ENCODE results near the gene ISYNA1. TPM values are rescaled to one million over a fixed set of nuclear protein-coding genes. Genes with fewer than 3 reads are reported as not detected.

Gene ISYNA1
- polyA plus RNA-seq, 4 donors: 85.7 to 154 (median 134) TPM

- no peak for DNase-seq (ENCODE audit: low read depth in 4 of 4, low spot score in 2 of 4)
Measured at GRCh38 chr19:18468517-18468916, 30.6 kb upstream of the ISYNA1 start.

- DNase-seq (ENCODE audit: low read depth in 4 of 4, low spot score in 2 of 4): no peak
Measured at GRCh38 chr19:18467978-18468377, 30.0 kb upstream of the ISYNA1 start.

GRCh38 chr19:18466354-18466753, 28.4 kb upstream of the ISYNA1 start:
- DNase-seq (ENCODE audit: low read depth in 4 of 4, low spot score in 2 of 4): no peak

- DNase-seq (ENCODE audit: low read depth in 4 of 4, low spot score in 2 of 4): no peak
Measured at GRCh38 chr19:18465964-18466339, 28.0 kb upstream of the ISYNA1 start.

GRCh38 chr19:18465214-18465963, 27.5 kb upstream of the ISYNA1 start:
- no peak for DNase-seq (ENCODE audit: low read depth in 4 of 4, low spot score in 2 of 4)

- DNase-seq (ENCODE audit: low read depth in 4 of 4, low spot score in 2 of 4): no peak
Measured at GRCh38 chr19:18464646-18465045, 26.7 kb upstream of the ISYNA1 start.

GRCh38 chr19:18461471-18461870, 23.5 kb upstream of the ISYNA1 start:
- DNase-seq (ENCODE audit: low read depth in 4 of 4, low spot score in 2 of 4): no peak

- DNase-seq (ENCODE audit: low read depth in 4 of 4, low spot score in 2 of 4): no peak
Measured at GRCh38 chr19:18460900-18461299, 23.0 kb upstream of the ISYNA1 start.

GRCh38 chr19:18457483-18458331, 19.8 kb upstream of the ISYNA1 start:
- DNase-seq (ENCODE audit: low read depth in 4 of 4, low spot score in 2 of 4): no peak

GRCh38 chr19:18456974-18457373, 19.0 kb upstream of the ISYNA1 start:
- DNase-seq (ENCODE audit: low read depth in 4 of 4, low spot score in 2 of 4): no peak

- no peak for DNase-seq (ENCODE audit: low read depth in 4 of 4, low spot score in 2 of 4)
Measured at GRCh38 chr19:18456279-18456678, 18.3 kb upstream of the ISYNA1 start.

GRCh38 chr19:18453269-18454024, 15.5 kb upstream of the ISYNA1 start:
- DNase-seq (ENCODE audit: low read depth in 4 of 4, low spot score in 2 of 4): no peak

- no peak for DNase-seq (ENCODE audit: low read depth in 4 of 4, low spot score in 2 of 4)
Measured at GRCh38 chr19:18452386-18452785, 14.5 kb upstream of the ISYNA1 start.

GRCh38 chr19:18450931-18451836, 13.3 kb upstream of the ISYNA1 start:
- DNase-seq (ENCODE audit: low read depth in 4 of 4, low spot score in 2 of 4): no peak

GRCh38 chr19:18450021-18450930, 12.3 kb upstream of the ISYNA1 start:
- no peak for DNase-seq (ENCODE audit: low read depth in 4 of 4, low spot score in 2 of 4)

GRCh38 chr19:18449552-18449951, 11.6 kb upstream of the ISYNA1 start:
- no peak for DNase-seq (ENCODE audit: low read depth in 4 of 4, low spot score in 2 of 4)

GRCh38 chr19:18446811-18447359, 9.0 kb upstream of the ISYNA1 start:
- no peak for DNase-seq (ENCODE audit: low read depth in 4 of 4, low spot score in 2 of 4)

- no peak for DNase-seq (ENCODE audit: low read depth in 4 of 4, low spot score in 2 of 4)
Measured at GRCh38 chr19:18446145-18446810, 8.3 kb upstream of the ISYNA1 start.

Measured in left renal cortex interstitium (tissue), 4 donors.